ENCODE data around the gene C2orf80.

The C2orf80 gene

DNA sequence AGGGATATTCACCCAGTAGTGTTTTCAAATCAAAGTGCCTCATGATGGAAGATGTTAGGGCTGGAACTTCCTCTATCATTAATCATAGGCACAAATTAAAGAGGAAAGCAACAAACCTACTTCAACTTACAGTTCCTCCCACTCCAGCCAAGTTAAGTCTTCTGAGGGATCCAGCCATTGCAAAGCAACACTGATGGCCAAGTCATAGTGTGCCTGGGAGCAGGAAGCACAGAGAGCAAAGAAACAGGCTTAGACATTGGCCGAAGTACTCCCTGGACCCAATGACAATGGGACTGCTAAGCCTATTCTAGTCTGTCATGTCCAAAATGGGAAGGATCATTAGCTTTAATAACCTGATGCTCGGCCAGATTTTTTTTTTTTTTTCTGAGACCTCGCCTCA lies 7.0 kb downstream of the C2orf80 start:
- TF ChIP-seq, protein P1, sequence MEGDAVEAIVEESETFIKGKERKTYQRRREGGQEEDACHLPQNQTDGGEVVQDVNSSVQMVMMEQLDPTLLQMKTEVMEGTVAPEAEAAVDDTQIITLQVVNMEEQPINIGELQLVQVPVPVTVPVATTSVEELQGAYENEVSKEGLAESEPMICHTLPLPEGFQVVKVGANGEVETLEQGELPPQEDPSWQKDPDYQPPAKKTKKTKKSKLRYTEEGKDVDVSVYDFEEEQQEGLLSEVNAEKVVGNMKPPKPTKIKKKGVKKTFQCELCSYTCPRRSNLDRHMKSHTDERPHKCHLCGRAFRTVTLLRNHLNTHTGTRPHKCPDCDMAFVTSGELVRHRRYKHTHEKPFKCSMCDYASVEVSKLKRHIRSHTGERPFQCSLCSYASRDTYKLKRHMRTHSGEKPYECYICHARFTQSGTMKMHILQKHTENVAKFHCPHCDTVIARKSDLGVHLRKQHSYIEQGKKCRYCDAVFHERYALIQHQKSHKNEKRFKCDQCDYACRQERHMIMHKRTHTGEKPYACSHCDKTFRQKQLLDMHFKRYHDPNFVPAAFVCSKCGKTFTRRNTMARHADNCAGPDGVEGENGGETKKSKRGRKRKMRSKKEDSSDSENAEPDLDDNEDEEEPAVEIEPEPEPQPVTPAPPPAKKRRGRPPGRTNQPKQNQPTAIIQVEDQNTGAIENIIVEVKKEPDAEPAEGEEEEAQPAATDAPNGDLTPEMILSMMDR (IDR thresholded peaks at IDR 0.05; ENCODE audit: borderline replicate concordance, control extremely low read depth, extremely low read depth, insufficient read depth, missing control alignments) = no peak
- in situ Hi-C loops (cut with MboI; ENCODE audit: low sequenced_read_pairs, unreplicated experiment) = no loop called here
- no peak for DNase-seq (ENCODE audit: low spot score)

DNA sequence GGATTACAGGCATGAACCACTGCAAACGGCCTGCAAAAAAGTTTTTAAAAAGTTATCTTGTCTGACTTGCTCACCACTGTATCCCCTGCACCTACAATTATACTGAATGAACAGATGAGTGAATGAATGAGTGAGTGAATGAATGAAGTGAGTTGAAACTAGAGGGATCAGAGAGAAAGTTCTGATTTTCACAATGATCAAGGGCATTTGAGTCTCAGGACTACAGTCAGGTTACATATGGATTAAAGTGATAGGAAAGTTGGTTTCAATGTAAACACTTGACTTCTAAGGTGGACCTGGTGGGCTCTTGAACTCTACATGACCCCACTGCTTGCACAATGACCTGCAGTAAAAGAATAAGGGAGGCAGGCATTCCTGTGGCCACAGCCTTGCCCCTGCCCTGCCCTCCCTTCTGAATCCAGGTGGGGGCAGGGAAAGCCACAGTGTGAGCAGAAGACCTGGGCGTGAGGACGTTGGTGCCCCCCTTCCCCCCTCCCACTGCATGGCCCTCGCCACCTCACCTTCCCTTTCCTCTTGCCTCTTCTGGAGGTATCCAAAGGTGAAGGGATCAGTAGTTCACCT lies 10.7 kb downstream of the C2orf80 start:
- DNase-seq (ENCODE audit: low spot score) = no peak
- TF ChIP-seq, protein P1 (IDR thresholded peaks at IDR 0.05; ENCODE audit: borderline replicate concordance, control extremely low read depth, extremely low read depth, insufficient read depth, missing control alignments) = peak; percentile 5
- in situ Hi-C loops (cut with MboI; ENCODE audit: low sequenced_read_pairs, unreplicated experiment) = no loop called here

DNA sequence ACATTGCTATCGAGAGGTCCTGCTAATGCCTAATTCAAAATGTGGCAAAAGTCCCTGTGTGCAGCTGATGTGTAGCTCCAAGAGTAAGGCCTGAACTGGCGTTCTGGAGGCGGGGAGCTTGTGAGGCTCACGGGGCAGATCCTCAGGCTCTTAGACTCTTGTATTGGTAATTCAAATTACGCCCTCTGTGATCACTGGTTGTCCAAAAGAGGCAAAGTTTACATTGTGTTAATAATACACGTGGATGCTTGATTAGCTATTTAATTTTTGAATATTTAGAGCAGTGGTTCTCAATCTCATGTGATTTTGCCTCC lies 14.0 kb downstream of the C2orf80 start:
- in situ Hi-C loops (cut with MboI; ENCODE audit: low sequenced_read_pairs, unreplicated experiment) = no loop called here
- TF ChIP-seq, protein P1 (IDR thresholded peaks at IDR 0.05; ENCODE audit: borderline replicate concordance, control extremely low read depth, extremely low read depth, insufficient read depth, missing control alignments) = no peak
- DNase-seq (ENCODE audit: low spot score) = no peak

DNA sequence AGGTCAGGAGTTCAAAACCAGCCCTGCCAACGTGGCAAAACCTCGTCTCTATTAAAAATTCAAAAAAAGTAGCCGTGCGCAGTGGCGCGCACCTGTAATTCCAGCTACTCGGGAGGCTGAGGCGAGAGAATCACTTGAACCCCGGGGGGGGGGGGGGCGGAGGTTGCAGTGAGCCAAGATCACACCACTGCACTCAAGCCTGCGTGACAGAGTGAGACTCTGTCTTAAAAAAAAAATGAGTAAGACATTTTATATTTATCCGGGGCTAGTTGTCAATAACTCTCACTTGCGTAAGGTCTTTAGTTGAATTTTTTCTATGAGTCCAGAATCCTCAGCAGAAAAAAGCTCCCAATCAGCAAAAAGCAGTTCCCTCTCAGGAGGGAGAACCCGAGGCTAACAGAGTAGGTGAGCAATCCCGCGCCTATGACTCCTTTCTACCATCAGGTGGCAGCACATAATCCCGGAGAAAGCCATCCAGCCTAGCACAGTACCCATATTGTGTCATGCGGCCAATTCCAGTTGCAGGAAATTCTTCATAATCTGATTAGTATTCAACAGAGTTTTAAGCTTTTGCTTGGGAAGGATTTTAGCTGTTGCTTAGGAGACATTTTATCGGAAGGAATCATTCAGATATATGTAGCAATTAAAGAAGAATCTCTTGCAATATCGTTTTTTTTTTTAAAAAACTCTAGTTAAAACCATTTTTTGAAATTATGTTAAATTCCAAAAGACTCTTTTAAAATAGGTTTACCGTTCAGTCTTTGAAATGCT lies 14.6 kb downstream of the C2orf80 start:
- TF ChIP-seq, protein P1 (IDR thresholded peaks at IDR 0.05; ENCODE audit: borderline replicate concordance, control extremely low read depth, extremely low read depth, insufficient read depth, missing control alignments) = peak; percentile 82
- in situ Hi-C loops (cut with MboI; ENCODE audit: low sequenced_read_pairs, unreplicated experiment) = no loop called here

DNA sequence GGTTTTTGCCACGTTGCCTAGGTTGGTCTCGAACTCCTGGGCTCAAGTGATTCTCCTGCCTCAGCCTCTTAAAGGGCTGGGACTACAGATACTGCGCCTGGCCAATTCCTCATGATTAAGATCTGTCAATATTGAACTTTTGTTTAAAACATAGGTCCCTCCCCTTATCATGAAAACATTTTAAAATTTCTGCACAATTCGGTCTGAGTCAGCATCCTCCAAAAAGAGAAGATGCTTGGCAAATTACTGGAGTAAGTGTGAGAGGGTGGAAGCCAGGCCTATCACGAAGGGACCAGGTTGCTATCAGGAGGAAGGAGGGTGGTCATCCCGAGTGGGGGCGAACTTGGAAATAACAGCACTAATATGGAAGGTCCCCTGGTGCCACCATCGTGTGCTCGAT lies 15.7 kb downstream of the C2orf80 start:
- DNase-seq (ENCODE audit: low spot score) = no peak
- TF ChIP-seq, protein P1 (IDR thresholded peaks at IDR 0.05; ENCODE audit: borderline replicate concordance, control extremely low read depth, extremely low read depth, insufficient read depth, missing control alignments) = no peak
- in situ Hi-C loops (cut with MboI; ENCODE audit: low sequenced_read_pairs, unreplicated experiment) = no loop called here

More for the DNA sequence above, 14.6 kb downstream of the C2orf80 start:
- DNase-seq (ENCODE audit: low spot score) = peak; percentile 79

DNA sequence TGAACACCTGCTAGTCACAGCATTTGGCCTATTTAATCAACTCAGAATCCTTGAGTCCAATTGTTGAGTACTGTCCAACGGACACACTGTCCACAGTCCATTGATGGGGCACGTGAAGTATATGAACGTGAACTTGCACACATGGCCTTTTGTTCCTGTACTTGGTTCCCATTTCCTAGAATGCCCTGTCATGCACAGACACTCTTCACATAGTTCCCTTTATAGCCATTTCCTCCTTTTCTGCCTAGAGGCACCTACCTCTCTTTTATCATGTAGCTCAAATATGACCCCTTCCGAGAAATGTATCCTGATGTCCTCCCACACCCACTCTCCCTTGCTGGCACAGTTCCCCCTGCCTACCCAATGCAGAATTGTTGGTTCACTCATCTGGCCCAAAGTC lies 17.7 kb downstream of the C2orf80 start:
- in situ Hi-C loops (cut with MboI; ENCODE audit: low sequenced_read_pairs, unreplicated experiment) = no loop called here
- TF ChIP-seq, protein P1 (IDR thresholded peaks at IDR 0.05; ENCODE audit: borderline replicate concordance, control extremely low read depth, extremely low read depth, insufficient read depth, missing control alignments) = no peak
- DNase-seq (ENCODE audit: low spot score) = no peak
